GM18502 (cell line): ENCODE results near the gene SSH3.

ENCODE experiments used
- ATAC-seq: cut with Tn5 transposase; IDR thresholded peaks from one replicate; pipeline ENCODE4 v1.9.1; 2021; ENCODE audit warnings: mild to moderate bottlenecking; ENCODE audit not compliant: unreplicated experiment, poor library complexity

The SSH3 gene

GRCh38 chr11:67278939-67279588, 24.3 kb upstream of the SSH3 start:
- ATAC-seq: no peak

DNA sequence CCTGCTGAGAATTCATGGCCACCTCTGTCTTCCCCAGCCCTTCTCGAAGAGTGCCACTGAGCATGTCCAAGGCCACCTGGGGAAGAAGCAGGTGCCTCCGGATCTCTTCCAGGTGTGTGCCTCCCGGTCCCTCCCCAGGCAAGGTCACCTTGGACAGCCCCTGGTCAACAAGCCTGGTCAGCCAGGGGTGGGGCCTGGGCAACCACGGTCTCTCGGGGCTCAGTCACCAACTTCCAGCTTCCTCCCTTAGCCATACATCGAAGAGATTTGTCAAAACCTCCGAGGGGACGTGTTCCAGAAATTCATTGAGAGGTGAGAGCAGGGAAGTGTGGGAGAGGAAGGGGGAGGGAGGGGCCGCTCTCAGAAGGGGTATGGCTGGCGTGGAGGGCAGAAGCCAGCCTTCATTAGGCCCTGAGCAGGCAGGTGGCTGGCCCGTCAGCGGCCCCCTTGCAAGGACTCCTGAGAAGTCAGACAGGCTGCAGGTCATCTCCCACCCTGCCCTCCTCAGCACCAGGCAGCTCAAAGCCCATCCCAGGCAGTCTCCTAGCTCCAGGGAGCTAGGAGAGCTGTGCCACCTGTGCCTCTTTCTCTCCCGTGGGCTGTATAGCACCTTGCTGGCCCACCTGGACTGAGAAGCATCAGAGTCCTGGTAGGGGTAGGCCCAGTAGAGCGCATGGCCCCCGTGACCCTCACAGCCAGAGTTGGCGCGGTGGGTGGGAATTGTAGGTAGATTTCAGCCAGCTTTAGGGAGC, 23.6 kb upstream of the SSH3 start:
- ATAC-seq: no peak

GRCh38 chr11:67280341-67280787, 23.0 kb upstream of the SSH3 start:
- ATAC-seq: no peak

DNA sequence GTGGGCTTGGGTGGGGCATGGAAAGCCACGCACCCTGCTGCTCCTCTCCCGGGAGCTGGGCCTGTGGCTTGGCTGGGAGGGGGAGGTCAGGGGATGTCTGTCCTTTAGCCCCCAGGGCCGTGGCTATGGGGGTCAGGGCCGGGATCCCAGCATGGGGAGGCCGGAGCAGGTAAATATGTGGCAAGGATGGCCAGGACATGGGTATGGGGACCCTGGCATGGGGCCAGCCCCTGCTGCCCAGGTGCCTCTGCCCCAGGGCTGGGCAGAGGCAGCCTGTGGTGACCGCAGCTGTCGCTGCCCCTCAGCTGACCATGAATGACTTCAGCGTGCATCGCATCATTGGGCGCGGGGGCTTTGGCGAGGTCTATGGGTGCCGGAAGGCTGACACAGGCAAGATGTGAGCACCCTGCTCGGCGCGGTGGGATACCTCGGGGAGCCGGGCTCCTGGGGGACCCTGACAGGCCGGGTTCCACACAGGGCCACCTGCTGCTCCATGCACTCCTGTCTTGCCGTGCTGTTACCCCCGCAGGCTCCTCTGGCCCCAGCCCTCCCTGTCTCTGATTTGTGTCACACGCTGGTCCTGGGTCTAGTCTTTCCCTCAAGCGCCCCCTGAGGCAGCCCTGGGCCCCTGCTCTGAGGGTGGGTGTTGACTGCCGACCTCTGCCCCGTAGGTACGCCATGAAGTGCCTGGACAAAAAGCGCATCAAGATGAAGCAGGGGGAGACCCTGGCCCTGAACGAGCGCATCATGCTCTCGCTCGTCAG, 22.4 kb upstream of the SSH3 start:
- no peak for ATAC-seq

DNA sequence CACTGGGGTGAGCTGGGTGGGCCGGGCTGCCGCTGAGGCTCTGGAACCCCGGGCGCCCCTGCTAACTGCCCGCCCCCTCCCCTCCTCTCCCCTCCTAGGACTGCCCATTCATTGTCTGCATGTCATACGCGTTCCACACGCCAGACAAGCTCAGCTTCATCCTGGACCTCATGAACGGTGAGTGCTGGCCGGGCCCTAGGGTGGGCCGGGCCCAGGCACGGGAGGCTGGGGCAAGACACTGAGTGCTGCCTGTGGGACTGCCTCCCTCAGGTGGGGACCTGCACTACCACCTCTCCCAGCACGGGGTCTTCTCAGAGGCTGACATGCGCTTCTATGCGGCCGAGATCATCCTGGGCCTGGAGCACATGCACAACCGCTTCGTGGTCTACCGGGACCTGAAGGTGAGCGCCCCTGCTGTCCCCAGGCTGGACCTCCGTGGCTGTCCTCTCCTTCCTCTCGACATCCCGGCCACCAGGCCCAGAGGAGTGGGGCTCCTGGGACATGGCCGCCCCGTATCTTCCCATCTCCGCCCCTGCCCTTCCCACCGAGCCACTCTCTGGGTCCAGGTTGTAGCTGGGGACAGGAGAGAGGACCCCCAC, 21.7 kb upstream of the SSH3 start:
- ATAC-seq: no peak

- ATAC-seq: no peak
These were observed 21.0 kb upstream of the SSH3 start for GRCh38 chr11:67282155-67282875.

DNA sequence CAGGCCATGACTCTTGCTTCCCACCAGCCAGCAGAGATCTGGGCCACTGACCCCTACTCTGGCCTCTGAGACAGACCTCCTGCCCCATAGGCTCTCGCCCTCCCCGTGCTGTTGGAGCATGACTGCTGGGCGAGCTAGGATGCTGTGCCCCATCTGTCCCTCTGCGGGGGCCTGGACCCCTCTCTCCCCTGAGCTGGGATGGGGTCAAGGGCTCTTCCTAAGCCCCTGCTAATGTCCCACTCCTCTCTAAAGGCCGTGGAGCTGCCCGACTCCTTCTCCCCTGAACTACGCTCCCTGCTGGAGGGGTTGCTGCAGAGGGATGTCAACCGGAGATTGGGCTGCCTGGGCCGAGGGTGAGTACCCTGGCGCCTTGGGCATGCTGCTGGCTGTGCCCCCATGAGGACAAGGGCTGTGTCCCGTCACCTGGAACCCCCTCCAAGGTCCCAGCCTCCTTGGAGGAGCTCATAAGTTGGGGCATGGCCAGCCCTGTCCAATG, 20.4 kb upstream of the SSH3 start:
- ATAC-seq: no peak

DNA sequence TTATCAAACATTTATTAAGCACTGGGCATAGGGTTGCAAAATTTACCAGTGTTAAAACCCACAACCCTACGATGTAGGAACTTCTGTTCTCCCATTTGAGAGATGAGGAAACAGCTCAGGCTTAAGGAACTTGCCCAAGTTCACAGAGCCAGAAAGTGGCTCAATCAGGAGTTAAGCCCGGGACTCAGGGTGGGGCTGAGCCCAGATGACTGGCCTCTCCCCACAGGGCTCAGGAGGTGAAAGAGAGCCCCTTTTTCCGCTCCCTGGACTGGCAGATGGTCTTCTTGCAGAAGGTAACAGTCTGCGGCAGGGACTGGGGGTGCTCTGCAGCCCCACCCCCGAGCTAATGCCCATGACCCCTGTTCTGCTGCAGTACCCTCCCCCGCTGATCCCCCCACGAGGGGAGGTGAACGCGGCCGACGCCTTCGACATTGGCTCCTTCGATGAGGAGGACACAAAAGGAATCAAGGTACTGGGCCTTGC, 19.8 kb upstream of the SSH3 start:
- no peak for ATAC-seq

GRCh38 chr11:67284811-67285540, 18.4 kb upstream of the SSH3 start:
- no peak for ATAC-seq

GRCh38 chr11:67285541-67286498, 17.5 kb upstream of the SSH3 start:
- no peak for ATAC-seq

GRCh38 chr11:67286621-67287333, 16.6 kb upstream of the SSH3 start:
- no peak for ATAC-seq

DNA sequence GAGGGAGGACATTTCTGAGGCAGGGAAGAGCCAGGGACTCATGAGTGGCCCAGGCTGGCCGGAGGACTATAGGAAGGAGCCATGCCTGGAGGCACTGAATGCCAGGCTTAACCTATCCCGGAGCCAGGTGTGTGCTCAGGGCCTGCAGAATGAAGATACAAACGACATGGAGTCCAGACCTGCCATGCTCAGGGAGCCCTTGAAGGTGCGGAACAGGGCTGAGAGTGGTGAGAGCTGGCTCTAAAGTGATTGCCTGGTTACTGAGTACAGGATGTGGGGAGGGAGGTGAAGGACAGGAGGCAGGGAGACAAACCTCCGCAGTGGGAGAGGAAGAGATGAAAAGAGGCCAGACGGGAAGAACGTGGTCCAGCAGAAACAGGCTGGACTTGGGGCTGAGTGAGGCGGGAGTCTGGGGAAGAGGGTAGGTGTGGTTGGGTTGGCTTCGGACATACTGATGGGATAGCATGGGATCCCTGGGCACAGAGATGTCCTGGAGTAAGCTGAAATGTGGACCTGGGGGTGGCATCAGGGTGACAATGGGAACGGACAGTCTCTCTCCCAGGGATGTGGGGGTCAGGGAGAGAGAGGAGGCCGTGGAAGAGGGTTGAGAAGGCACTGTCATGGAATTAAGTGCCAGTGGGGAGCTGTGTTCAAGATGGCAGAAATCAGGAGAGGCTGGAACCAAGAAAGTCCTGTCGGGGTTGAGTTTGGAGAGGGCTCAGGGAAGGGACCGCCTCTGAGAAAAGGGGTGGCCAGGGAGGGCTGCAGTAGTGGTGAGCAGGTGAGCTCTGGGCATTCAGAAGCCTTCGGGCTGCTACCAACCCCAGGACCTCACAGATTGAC, 15.8 kb upstream of the SSH3 start:
- ATAC-seq: no peak

- ATAC-seq: peak; percentile 9
These were observed 15.2 kb upstream of the SSH3 start for GRCh38 chr11:67288198-67288451.

DNA sequence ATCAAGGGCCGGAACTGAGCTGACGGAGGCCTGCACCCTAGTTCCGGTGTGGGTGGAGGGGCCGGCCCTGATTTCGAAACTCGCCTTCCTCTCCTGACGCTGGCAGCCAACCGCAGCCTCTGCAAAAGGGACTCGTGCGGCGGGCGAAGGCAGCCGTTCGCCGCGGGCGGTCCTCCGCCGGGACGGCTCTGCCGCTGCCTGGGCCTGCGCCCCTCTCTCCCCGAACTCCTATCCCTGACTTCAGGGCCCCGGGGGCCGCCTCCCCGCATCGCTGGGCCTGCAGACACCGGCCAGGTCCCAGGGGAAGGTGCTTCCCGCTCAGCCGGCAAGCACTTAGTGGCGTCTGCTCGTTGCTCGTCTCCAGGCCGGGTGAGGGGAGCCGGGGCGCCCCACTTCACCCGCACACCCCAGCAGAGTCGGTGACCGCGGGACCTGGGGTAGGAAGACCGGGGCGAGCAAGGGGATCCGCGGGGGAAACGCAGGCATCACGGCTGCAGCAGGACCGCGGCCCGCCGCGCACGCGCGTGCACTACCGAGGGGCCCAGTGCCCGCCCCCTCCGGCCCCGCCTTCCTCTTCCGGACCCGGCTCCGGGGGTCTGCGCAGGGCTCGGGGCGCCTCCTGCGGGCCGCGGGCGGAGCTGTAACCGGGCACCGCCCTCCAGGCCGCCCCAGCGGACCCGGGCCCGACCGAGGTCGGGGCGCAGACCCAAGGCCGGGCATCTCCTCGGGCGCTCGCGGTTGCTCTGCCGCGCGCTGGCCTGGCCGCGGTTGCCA, 14.7 kb upstream of the SSH3 start:
- ATAC-seq: peak; percentile 68

GRCh38 chr11:67289226-67289650, 14.1 kb upstream of the SSH3 start, which contains the start of gene ANKRD13D:
ANKRD13D (plus strand) TSS chr11:67289303; CDS start chr11:67289461, 158 bp downstream.
- ATAC-seq: no peak
